ENCODE measurements around the gene CCDC171.

CCDC171 gene

GRCh38 chr9:16022228-16022627, 469.4 kb downstream of the CCDC171 start:
- H4K20me1 ChIP-seq (ENCODE audit: insufficient read depth, low read length), result no peaks in the 10 kb centered on the region
- H3K79me2 ChIP-seq (ENCODE audit: low read length), result no peaks in the 10 kb centered on the region
- no peaks in the 10 kb centered on the region for H3K9me3 ChIP-seq (ENCODE audit: insufficient read depth, low read length)
- H2AFZ ChIP-seq (ENCODE audit: low read depth, low read length), result no peak overlapping the region
- no peak overlapping the region for H3K4me2 ChIP-seq (ENCODE audit: low read length)
- no peaks in the 10 kb centered on the region for H3K4me1 ChIP-seq (ENCODE audit: low read length)
- H3K27me3 ChIP-seq (ENCODE audit: low read depth, low read length), result no peaks in the 10 kb centered on the region
- H3K9ac ChIP-seq (ENCODE audit: low read length), result no peak overlapping the region
- TF ChIP-seq, protein P1, sequence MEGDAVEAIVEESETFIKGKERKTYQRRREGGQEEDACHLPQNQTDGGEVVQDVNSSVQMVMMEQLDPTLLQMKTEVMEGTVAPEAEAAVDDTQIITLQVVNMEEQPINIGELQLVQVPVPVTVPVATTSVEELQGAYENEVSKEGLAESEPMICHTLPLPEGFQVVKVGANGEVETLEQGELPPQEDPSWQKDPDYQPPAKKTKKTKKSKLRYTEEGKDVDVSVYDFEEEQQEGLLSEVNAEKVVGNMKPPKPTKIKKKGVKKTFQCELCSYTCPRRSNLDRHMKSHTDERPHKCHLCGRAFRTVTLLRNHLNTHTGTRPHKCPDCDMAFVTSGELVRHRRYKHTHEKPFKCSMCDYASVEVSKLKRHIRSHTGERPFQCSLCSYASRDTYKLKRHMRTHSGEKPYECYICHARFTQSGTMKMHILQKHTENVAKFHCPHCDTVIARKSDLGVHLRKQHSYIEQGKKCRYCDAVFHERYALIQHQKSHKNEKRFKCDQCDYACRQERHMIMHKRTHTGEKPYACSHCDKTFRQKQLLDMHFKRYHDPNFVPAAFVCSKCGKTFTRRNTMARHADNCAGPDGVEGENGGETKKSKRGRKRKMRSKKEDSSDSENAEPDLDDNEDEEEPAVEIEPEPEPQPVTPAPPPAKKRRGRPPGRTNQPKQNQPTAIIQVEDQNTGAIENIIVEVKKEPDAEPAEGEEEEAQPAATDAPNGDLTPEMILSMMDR (IDR thresholded peaks at IDR 0.05; ENCODE audit: low read depth, low read length), result no peak
- TF ChIP-seq EZH2phosphoT487 (IDR thresholded peaks at IDR 0.05; ENCODE audit: low read depth), result no peak
- H3K4me3 ChIP-seq (ENCODE audit: low read length), result no peak overlapping the region
- H3K27ac ChIP-seq (ENCODE audit: low read length), result no peak overlapping the region
- H3K36me3 ChIP-seq (replicated peaks; ENCODE audit: low read depth, low read length), result no peaks in the 10 kb centered on the region

- no peak overlapping the region for H3K4me2 ChIP-seq (ENCODE audit: low read length)
- no peak overlapping the region for H3K9ac ChIP-seq (ENCODE audit: low read length)
- H3K79me2 ChIP-seq (ENCODE audit: low read length), result no peaks in the 10 kb centered on the region
- H3K36me3 ChIP-seq (replicated peaks; ENCODE audit: low read depth, low read length), result no peaks in the 10 kb centered on the region
- no peak overlapping the region for H3K27ac ChIP-seq (ENCODE audit: low read length)
- TF ChIP-seq, protein P1 (IDR thresholded peaks at IDR 0.05; ENCODE audit: low read depth, low read length), result no peak
- TF ChIP-seq EZH2phosphoT487 (IDR thresholded peaks at IDR 0.05; ENCODE audit: low read depth), result no peak
- H3K9me3 ChIP-seq (ENCODE audit: insufficient read depth, low read length), result no peaks in the 10 kb centered on the region
- no peak overlapping the region for H2AFZ ChIP-seq (ENCODE audit: low read depth, low read length)
- no peaks in the 10 kb centered on the region for H3K27me3 ChIP-seq (ENCODE audit: low read depth, low read length)
- H3K4me3 ChIP-seq (ENCODE audit: low read length), result no peak overlapping the region
- no peaks in the 10 kb centered on the region for H3K4me1 ChIP-seq (ENCODE audit: low read length)
- no peaks in the 10 kb centered on the region for H4K20me1 ChIP-seq (ENCODE audit: insufficient read depth, low read length)
These were observed 470.6 kb downstream of the CCDC171 start for GRCh38 chr9:16023446-16023845.
